Heart left ventricle (tissue), 16 donors: ENCODE data around the gene NISCH. TPM values are rescaled to one million over a fixed set of nuclear protein-coding genes. Genes with fewer than 3 reads are reported as not detected.

Source experiments
- ATAC-seq, 4 donors: fragments of 200-7000 bp; cut with Tn5 transposase; one replicate each; pipeline ENCODE4 v1.9.1; 2020 to 2022; ENCODE audit warnings: moderate library complexity in 4 of 4, mild to moderate bottlenecking in 3 of 4, moderate number of reproducible peaks in 1 of 4
- DNase-seq, 5 donors: peaks; one replicate each; pipeline ENCODE4 v3.0.0-alpha.2; 2020
- H3K27ac ChIP-seq, 12 donors: fragments of 200-600 bp; sonication (generic) in 4 of 12; one replicate each; pipeline versions ENCODE4 v1.5.0 to v1.8.0; 2016 to 2022; ENCODE audit warnings: mild to moderate bottlenecking in 2 of 12
- H3K27me3 ChIP-seq, 9 donors: fragments of 200-600 bp; sonication (generic) in 2 of 9; one replicate each; pipeline versions ENCODE4 v1.5.1 to v1.8.0; 2016 to 2022; ENCODE audit warnings: mild to moderate bottlenecking in 3 of 9
- H3K36me3 ChIP-seq, 9 donors: fragments of 200-600 bp; sonication (generic) in 2 of 9; one replicate each; pipeline versions ENCODE4 v1.5.0 to v1.8.0; 2018 to 2022; ENCODE audit warnings: mild to moderate bottlenecking in 2 of 9
- H3K4me1 ChIP-seq, 12 donors: fragments of 200-600 bp; sonication (generic) in 4 of 12; one replicate each; pipeline versions ENCODE4 v1.5.0 to v1.8.0; 2016 to 2022; ENCODE audit warnings: mild to moderate bottlenecking in 3 of 12
- H3K4me3 ChIP-seq, 12 donors: fragments of 200-600 bp; sonication (generic) in 4 of 12; one replicate each; pipeline versions ENCODE4 v1.5.0 to v1.8.0; 2017 to 2022; ENCODE audit warnings: mild to moderate bottlenecking in 9 of 12, moderate library complexity in 4 of 12
- H3K9me3 ChIP-seq, 12 donors: fragments of 200-600 bp; sonication (generic) in 4 of 12; one replicate each; pipeline versions ENCODE4 v1.5.0 to v1.8.0; 2016 to 2022; ENCODE audit warnings: mild to moderate bottlenecking in 1 of 12
- POLR2A ChIP-seq, 2 donors: fragments of 450-650 bp; IDR thresholded peaks; one replicate each; pipeline ENCODE4 v1.6.1; 2017; ENCODE audit warnings: antibody characterized with exemption in 2 of 2, mild to moderate bottlenecking in 2 of 2, moderate library complexity in 2 of 2
- WGBS, 4 donors: extraction: QIAGEN DNeasy Blood & Tissue Kit in 2 of 4; methylation state at CpG; one replicate each; pipeline versions ENCODE4 v1.1.5 to v1.1.7; 2013 to 2018; 5-methylcytosine and 5-hydroxymethylcytosine counted together
- intact Hi-C, 10 donors: fragments of 100-400 bp; cut with DNase I; formaldehyde crosslinking; loops; one replicate each; pipeline versions ENCODE4 v1.11.1 to v1.14.2; 2022
- polyA plus RNA-seq, 2 donors: library from polyadenylated mRNA; stranded (reverse); fragments of 200-250 nt; gene quantifications; one replicate each; pipeline ENCODE4 v1.2.3, GENCODE V29; 2013
- total RNA-seq, 9 donors: library from RNA; depleted of rRNA in 2 of 9; stranded (reverse); fragments of >200 nt in 2 of 9; fragmentation: NEBNext Ultra II Directional in 3 of 9; extraction: Animal tissue kit (Norgen Biotek cat#: 25700) in 3 of 9; gene quantifications; one replicate each; pipeline versions ENCODE4 v1.1.0 to v1.2.4, GENCODE V29; 2016 to 2023
- TF ChIP-seq, protein P1 (sequence below), 12 donors: fragments of 200-600 bp; sonication (generic) in 4 of 12; IDR thresholded peaks; one replicate each; pipeline versions ENCODE4 v1.5.0 to v1.8.0; 2018 to 2022; ENCODE audit warnings: antibody characterized with exemption in 12 of 12, mild to moderate bottlenecking in 5 of 12
- donor health status: ischemic (EF 13 %, LVEDD 7.1; RV severe dilation, severe dysfunction).
- donor health status: healthy with polysubstance abuse.
- donor health status: DM: no; HTN: yes; CAD: no.
- donor health status: DM: no; HTN: no; CAD: no.
- donor health status: ischemic (EF 25% LVEDD 6.9; RV normal size, moderate dysfunction).
- donor health status: ischemic (EF 25% LVEDD 5.7; RV mildly dilated, moderate dysfunction).
- donor health status: healthy.
- donor health status: DM: yes; HTN: yes; CAD: no.
- donor health status: ischemic (EF 35%, LVEDD 5.7; RV mildly dilated, moderate dysfunction).
- donor health status: nonischemic (EF 11% LVEDD 7.7; RV severe dilation, severe dysfunction).
- donor health status: DM: yes; HTN: yes; CAD: no.
- donor health status: PGD.
- donor health status: ischemic (EF 29% LVEDD 5.4; RV normal size, mild dysfunction).
- donor health status: nonischemic (EF 23%, LVEDD 6.1; RV moderate dilation, normal function).

Gene NISCH
- total and polyA plus RNA-seq, 11 donors: 28.8 to 56.2 (median 42.0) TPM

DNA sequence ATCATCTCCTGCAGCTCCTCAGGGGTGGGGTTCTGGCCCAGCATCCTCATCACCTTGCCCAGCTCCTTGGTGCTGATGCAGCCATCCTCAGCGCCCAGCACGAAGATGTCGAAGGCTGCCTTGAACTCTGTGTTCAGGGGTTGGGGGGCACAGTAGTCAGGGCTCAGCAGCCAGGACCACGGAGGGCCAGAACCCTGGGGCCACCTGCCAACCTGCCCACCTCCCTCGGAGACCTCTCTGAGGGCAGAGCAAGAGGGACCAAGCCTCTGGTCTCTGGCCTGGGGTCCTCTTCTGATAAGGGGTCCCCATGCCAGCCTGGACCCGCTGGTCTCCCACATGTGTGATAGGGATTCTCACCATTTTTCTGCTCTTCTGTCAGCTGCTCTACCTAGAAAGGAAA, 3.3 kb upstream of the NISCH start:
- WGBS, 4 donors: 31 to 61% (median 52%) methylated on average over 5 to 6 of the region's 6 CpGs
- TF ChIP-seq, protein P1, sequence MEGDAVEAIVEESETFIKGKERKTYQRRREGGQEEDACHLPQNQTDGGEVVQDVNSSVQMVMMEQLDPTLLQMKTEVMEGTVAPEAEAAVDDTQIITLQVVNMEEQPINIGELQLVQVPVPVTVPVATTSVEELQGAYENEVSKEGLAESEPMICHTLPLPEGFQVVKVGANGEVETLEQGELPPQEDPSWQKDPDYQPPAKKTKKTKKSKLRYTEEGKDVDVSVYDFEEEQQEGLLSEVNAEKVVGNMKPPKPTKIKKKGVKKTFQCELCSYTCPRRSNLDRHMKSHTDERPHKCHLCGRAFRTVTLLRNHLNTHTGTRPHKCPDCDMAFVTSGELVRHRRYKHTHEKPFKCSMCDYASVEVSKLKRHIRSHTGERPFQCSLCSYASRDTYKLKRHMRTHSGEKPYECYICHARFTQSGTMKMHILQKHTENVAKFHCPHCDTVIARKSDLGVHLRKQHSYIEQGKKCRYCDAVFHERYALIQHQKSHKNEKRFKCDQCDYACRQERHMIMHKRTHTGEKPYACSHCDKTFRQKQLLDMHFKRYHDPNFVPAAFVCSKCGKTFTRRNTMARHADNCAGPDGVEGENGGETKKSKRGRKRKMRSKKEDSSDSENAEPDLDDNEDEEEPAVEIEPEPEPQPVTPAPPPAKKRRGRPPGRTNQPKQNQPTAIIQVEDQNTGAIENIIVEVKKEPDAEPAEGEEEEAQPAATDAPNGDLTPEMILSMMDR (IDR thresholded peaks at IDR 0.05): no peak
- no peak for TF ChIP-seq POLR2A (IDR thresholded peaks at IDR 0.05)
- Histone ChIP-seq H3K4me1 (peaks cover 0 to 52% (median 23%) of the 10 kb centered on the region in 12 donors), H3K4me3 (peak overlapping the region; percentile 9 to 92 (median 63)), H3K27ac (peak overlapping the region; percentile 85 to 99 (median 94)), H3K36me3 (peaks cover 0 to 22% (median 2%) of the 10 kb centered on the region in 9 donors), H3K9me3 (no peaks in the 10 kb centered on the region), H3K27me3 (no peaks in the 10 kb centered on the region)
- DNase-seq (peak in 1 of 5 donors; percentile 51), ATAC-seq (no peak)
- intact Hi-C loops: loop anchor here in 1 of 10 donors (10.0 kb wide), 1 partner anchor 233 kb away; the partner anchor contains the start of genes GNL3 and PBRM1

DNA sequence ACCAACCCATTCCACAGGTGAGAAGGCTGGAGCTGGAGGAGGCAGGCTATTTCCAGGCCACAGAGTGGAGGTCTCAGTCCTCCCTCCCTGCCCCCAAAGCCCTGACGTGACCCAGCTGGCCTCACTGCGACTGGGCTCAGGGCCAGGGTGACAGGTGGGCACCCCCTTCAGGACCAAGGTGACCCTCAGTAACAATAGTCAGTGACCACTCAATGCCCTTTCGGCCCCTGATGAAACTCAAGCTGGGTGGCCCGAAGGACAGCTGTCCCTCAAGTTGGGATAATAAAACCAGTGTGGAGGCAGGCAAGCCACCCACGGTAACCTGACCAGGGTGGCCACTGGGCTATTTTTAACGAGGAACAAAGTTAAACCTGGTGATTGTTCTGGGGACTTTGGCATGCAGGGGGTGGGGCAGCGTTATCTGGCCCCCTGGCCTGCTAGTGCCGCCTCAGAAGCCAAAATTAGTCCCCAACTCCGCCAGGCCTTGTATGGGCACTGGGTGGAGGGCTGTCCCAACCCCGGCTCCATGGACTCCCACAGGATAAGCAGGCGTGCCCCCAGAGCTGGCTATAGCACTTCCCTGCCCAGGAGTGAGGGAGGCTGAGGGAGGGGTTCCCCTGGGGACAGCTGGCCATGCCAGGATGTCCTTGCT, 2.7 kb upstream of the NISCH start:
- Histone ChIP-seq H3K27me3 (no peaks in the 10 kb centered on the region), H3K36me3 (peaks cover 0 to 25% (median 7%) of the 10 kb centered on the region in 9 donors), H3K27ac (peak overlapping the region; percentile 85 to 99 (median 94)), H3K4me1 (peaks cover 0 to 52% (median 24%) of the 10 kb centered on the region in 12 donors), H3K9me3 (no peaks in the 10 kb centered on the region), H3K4me3 (peak overlapping the region; percentile 32 to 92 (median 69))
- peak; percentile 85 to 94 (median 87) for DNase-seq
- ATAC-seq: peak; percentile 60 to 70 (median 67)
- 25 to 55% (median 43%) methylated on average over 7 to 11 of the region's 11 CpGs for WGBS, 4 donors
- intact Hi-C loops: loop anchor here in 1 of 10 donors (10.0 kb wide), 1 partner anchor 232 kb away; the partner anchor contains the start of genes GNL3 and PBRM1
- TF ChIP-seq POLR2A (IDR thresholded peaks at IDR 0.05): peak; percentile 58 to 89
- TF ChIP-seq, protein P1 (IDR thresholded peaks at IDR 0.05): no peak

DNA sequence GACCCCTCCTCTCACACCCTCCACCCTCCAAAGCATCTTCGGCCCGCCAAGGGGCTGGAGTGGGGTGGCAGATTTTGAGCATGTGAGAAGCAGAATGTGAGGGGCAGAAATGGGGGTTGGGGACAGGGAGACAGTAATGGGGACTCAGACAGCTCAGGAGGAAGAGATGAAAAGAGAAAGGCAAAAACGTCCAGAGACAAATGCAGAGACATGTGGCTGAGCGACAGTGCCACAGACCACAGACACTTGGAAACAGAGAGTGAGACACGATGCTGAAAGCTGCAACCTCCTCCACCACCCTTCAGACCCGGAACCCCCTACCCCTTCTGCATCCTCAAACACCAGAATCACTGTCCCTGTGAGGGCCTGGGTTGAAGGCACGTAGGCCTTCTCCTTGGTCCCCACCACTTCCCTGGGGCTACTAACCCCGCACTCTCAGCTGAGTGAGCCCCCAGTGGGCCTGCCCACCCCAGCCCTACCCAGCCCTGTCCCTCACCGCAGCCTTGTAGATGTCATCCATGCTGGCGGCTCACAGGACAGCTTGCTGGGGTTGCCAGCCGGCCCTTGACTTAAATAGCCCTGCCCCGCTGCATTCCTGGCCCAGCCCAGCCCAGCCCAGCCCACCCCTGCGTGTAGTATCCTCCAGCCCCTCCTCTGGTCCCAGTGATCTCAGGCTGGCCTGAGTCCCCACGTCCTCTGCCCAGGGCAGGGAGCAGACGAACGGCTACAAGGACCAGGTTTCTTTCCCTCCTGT, 1.7 kb upstream of the NISCH start, which contains the start of gene TNNC1:
Gene TNNC1 (minus strand): TSS at position 546 of the 754 bp plus-strand sequence. CDS start 26 bp downstream, at position 520.
- ATAC-seq: peak; percentile 46 to 62 (median 50)
- TF ChIP-seq, protein P1 (IDR thresholded peaks at IDR 0.05): no peak
- TF ChIP-seq POLR2A (IDR thresholded peaks at IDR 0.05): peak; percentile 72 to 97
- WGBS, 4 donors: 38 to 52% (median 45%) methylated on average over 15 to 16 of the region's 16 CpGs
- peak within 1 kb of the TSS; percentile 32 to 92 (median 81) for H3K4me3 ChIP-seq
- H3K4me1 ChIP-seq: peaks cover 0 to 52% (median 24%) of the 10 kb centered on the region in 12 donors
- intact Hi-C loops: loop anchor here in 1 of 10 donors (10.0 kb wide), 1 partner anchor 231 kb away; the partner anchor contains the start of genes GNL3 and PBRM1
- peak within 1 kb of the TSS; percentile 85 to 99 (median 94) for H3K27ac ChIP-seq
- H3K27me3 ChIP-seq: no peaks in the 10 kb centered on the region
- no peaks in the 10 kb centered on the region for H3K9me3 ChIP-seq
- peaks cover 0 to 35% (median 16%) of the 10 kb centered on the region in 9 donors for H3K36me3 ChIP-seq
- peak; percentile 75 to 88 (median 81) for DNase-seq
